ENCODE data around the gene AEN.
A peak's percentile ranks its signal among the peaks of the same experiment; 100 is the strongest.

Gene AEN

GRCh38 chr15:88613074-88613944 lies 7.8 kb upstream of the AEN start:
- DNase-seq, result no peak

GRCh38 chr15:88615303-88616107 lies 5.6 kb upstream of the AEN start:
- DNase-seq, result no peak

GRCh38 chr15:88616240-88616639 lies 4.9 kb upstream of the AEN start:
- DNase-seq, result no peak

- no peak for DNase-seq
These were observed 4.0 kb upstream of the AEN start for GRCh38 chr15:88617031-88617722.

- no peak for DNase-seq
These were observed 3.4 kb upstream of the AEN start for GRCh38 chr15:88617790-88618189.

- no peak for DNase-seq
These were observed 2.5 kb upstream of the AEN start for GRCh38 chr15:88618686-88619085.

- DNase-seq, result no peak
These were observed 1.3 kb upstream of the AEN start for GRCh38 chr15:88619796-88620195.

- DNase-seq, result no peak
These were observed 857 bp downstream of the AEN start for GRCh38 chr15:88621789-88622604.

- no peak for DNase-seq
These were observed 1.4 kb downstream of the AEN start for GRCh38 chr15:88622605-88622975.

- DNase-seq, result peak; percentile 64
These were observed 1.9 kb downstream of the AEN start for GRCh38 chr15:88623061-88623460.

- no peak for DNase-seq
These were observed 2.5 kb downstream of the AEN start for GRCh38 chr15:88623632-88624031.

- no peak for DNase-seq
These were observed 3.2 kb downstream of the AEN start for GRCh38 chr15:88624156-88624970.

GRCh38 chr15:88624971-88625490 lies 3.9 kb downstream of the AEN start:
- DNase-seq, result no peak

GRCh38 chr15:88625943-88626741 lies 5.0 kb downstream of the AEN start:
- no peak for DNase-seq

GRCh38 chr15:88627463-88627862 lies 6.3 kb downstream of the AEN start:
- no peak for DNase-seq

GRCh38 chr15:88628018-88628654 lies 7.0 kb downstream of the AEN start:
- DNase-seq, result no peak

GRCh38 chr15:88629071-88629470 lies 7.9 kb downstream of the AEN start:
- DNase-seq, result no peak

- DNase-seq, result no peak
These were observed 9.1 kb downstream of the AEN start for GRCh38 chr15:88630141-88630721.

- DNase-seq, result no peak
These were observed 9.8 kb downstream of the AEN start for GRCh38 chr15:88630798-88631463.

Data from amniotic stem cell (primary cell).